Smooth muscle cell (in vitro differentiated cells): ENCODE results near the gene KCNJ15. TPM values are rescaled to one million over a fixed set of nuclear protein-coding genes. Genes with fewer than 3 reads are reported as not detected.
A peak's percentile ranks its signal among the peaks of the same experiment; 100 is the strongest.

Source experiments
- DNase-seq: peaks from one replicate; lab custom pipeline; 2025; ENCODE audit not compliant: unreplicated experiment; lab: John Stamatoyannopoulos, UW
- H2AFZ ChIP-seq: fragments of 200-600 bp; sonication (generic); 2 replicates; pipeline ENCODE4 v1.6.0; 2016; ENCODE audit warnings: antibody characterized with exemption, low read depth, mild to moderate bottlenecking
- H3F3A ChIP-seq: fragments of 200-600 bp; sonication (generic); 2 replicates; pipeline ENCODE4 v1.6.0; 2017; ENCODE audit warnings: antibody characterized with exemption, low read depth
- H3K27ac ChIP-seq: fragments of 200-600 bp; sonication (generic); 2 replicates; pipeline ENCODE4 v1.5.1; 2016; ENCODE audit warnings: low read depth, mild to moderate bottlenecking
- H3K27me3 ChIP-seq: fragments of 200-600 bp; sonication (generic); 2 replicates; pipeline ENCODE4 v1.6.1; 2016; ENCODE audit warnings: low read depth, mild to moderate bottlenecking
- H3K36me3 ChIP-seq: fragments of 200-600 bp; sonication (generic); 2 replicates; pipeline ENCODE4 v1.5.1; 2016; ENCODE audit warnings: low read depth
- H3K4me1 ChIP-seq: fragments of 200-600 bp; sonication (generic); 2 replicates; pipeline ENCODE4 v1.5.1; 2016; ENCODE audit warnings: low read depth
- H3K4me2 ChIP-seq: fragments of 200-600 bp; sonication (generic); 2 replicates; pipeline ENCODE4 v1.6.0; 2016; ENCODE audit warnings: mild to moderate bottlenecking
- H3K4me3 ChIP-seq: fragments of 200-600 bp; sonication (generic); 2 replicates; pipeline ENCODE4 v1.5.1; 2016; ENCODE audit warnings: mild to moderate bottlenecking
- H3K79me2 ChIP-seq: fragments of 200-600 bp; sonication (generic); 2 replicates; pipeline ENCODE4 v1.6.0; 2016; ENCODE audit warnings: low read depth, mild to moderate bottlenecking
- H3K9ac ChIP-seq: fragments of 200-600 bp; sonication (generic); 2 replicates; pipeline ENCODE4 v1.6.0; 2016; ENCODE audit warnings: low read depth
- H3K9me3 ChIP-seq: fragments of 200-600 bp; sonication (generic); replicated peaks from 2 replicates; pipeline ENCODE4 v1.5.1; 2016; ENCODE audit warnings: low read depth
- H4K20me1 ChIP-seq: fragments of 200-600 bp; sonication (generic); 2 replicates; pipeline ENCODE4 v1.6.0; 2016; ENCODE audit warnings: low read depth
- CTCF ChIP-seq: fragments of 200-600 bp; sonication (generic); IDR thresholded peaks from 2 replicates; pipeline ENCODE4 v1.5.1; 2017; ENCODE audit warnings: borderline replicate concordance, mild to moderate bottlenecking, antibody characterized with exemption; ENCODE audit not compliant: insufficient read depth, poor library complexity, severe bottlenecking
- WGBS: methylation state at CpG from one replicate; pipeline ENCODE4 v1.1.7; 2016; ENCODE audit warnings: low lambda C conversion rate; 5-methylcytosine and 5-hydroxymethylcytosine counted together
- polyA plus RNA-seq: library from polyadenylated mRNA; unstranded; fragments of >200 nt; fragmentation: Nextera tagmentation; extraction: Ambion mirVana; gene quantifications from 2 replicates; pipeline ENCODE4 v1.2.1, GENCODE V29; 2016
- total RNA-seq: library from RNA; depleted of rRNA; stranded (reverse); fragments of >200 nt; gene quantifications from 2 replicates; pipeline ENCODE4 v1.2.3, GENCODE V29; 2014

Gene KCNJ15
- total and polyA plus RNA-seq, 2 experiments from 2014 or later: 4.2 to 21.9 TPM

GRCh38 chr21:38307771-38308531, 51.2 kb downstream of the KCNJ15 start:
- Histone ChIP-seq H3F3A (peaks cover 22% of the 10 kb centered on the region), H3K27ac (peak overlapping the region; percentile 93), H3K9me3 (no peaks in the 10 kb centered on the region), H3K4me1 (peaks cover 15% of the 10 kb centered on the region), H3K79me2 (no peaks in the 10 kb centered on the region), H2AFZ (no peak overlapping the region), H3K9ac (no peak overlapping the region), H3K27me3 (no peaks in the 10 kb centered on the region), H4K20me1 (no peaks in the 10 kb centered on the region), H3K4me2 (no peak overlapping the region), H3K4me3 (no peak overlapping the region), H3K36me3 (no peaks in the 10 kb centered on the region)
- WGBS: 87% methylated on average over 7 of the region's 7 CpGs
- no peak for TF ChIP-seq CTCF
- no peak for DNase-seq

GRCh38 chr21:38308532-38309119, 51.8 kb downstream of the KCNJ15 start:
- H3K4me2 ChIP-seq: no peak overlapping the region
- H2AFZ ChIP-seq: no peak overlapping the region
- peaks cover 15% of the 10 kb centered on the region for H3K4me1 ChIP-seq
- peak overlapping the region; percentile 93 for H3K27ac ChIP-seq
- no peak for TF ChIP-seq CTCF
- no peaks in the 10 kb centered on the region for H3K9me3 ChIP-seq
- 79% methylated on average over 9 of the region's 9 CpGs for WGBS
- no peaks in the 10 kb centered on the region for H4K20me1 ChIP-seq
- no peaks in the 10 kb centered on the region for H3K36me3 ChIP-seq
- H3K79me2 ChIP-seq: no peaks in the 10 kb centered on the region
- H3K4me3 ChIP-seq: no peak overlapping the region
- no peak overlapping the region for H3K9ac ChIP-seq
- peaks cover 19% of the 10 kb centered on the region for H3F3A ChIP-seq
- H3K27me3 ChIP-seq: no peaks in the 10 kb centered on the region
- no peak for DNase-seq

GRCh38 chr21:38310646-38311485, 54.1 kb downstream of the KCNJ15 start:
- no peaks in the 10 kb centered on the region for H3K79me2 ChIP-seq
- no peaks in the 10 kb centered on the region for H3K36me3 ChIP-seq
- no peak overlapping the region for H3K4me3 ChIP-seq
- H2AFZ ChIP-seq: no peak overlapping the region
- DNase-seq: no peak
- no peak overlapping the region for H3K4me2 ChIP-seq
- no peak for TF ChIP-seq CTCF
- peak overlapping the region; percentile 50 for H3K27ac ChIP-seq
- H3K9me3 ChIP-seq: no peaks in the 10 kb centered on the region
- no peak overlapping the region for H3K9ac ChIP-seq
- 84% methylated on average over 9 of the region's 9 CpGs for WGBS
- H3F3A ChIP-seq: peaks cover 17% of the 10 kb centered on the region
- H4K20me1 ChIP-seq: no peaks in the 10 kb centered on the region
- H3K27me3 ChIP-seq: no peaks in the 10 kb centered on the region
- H3K4me1 ChIP-seq: peaks cover 15% of the 10 kb centered on the region
